ENCODE data around the gene ZNF423.

The ZNF423 gene

DNA sequence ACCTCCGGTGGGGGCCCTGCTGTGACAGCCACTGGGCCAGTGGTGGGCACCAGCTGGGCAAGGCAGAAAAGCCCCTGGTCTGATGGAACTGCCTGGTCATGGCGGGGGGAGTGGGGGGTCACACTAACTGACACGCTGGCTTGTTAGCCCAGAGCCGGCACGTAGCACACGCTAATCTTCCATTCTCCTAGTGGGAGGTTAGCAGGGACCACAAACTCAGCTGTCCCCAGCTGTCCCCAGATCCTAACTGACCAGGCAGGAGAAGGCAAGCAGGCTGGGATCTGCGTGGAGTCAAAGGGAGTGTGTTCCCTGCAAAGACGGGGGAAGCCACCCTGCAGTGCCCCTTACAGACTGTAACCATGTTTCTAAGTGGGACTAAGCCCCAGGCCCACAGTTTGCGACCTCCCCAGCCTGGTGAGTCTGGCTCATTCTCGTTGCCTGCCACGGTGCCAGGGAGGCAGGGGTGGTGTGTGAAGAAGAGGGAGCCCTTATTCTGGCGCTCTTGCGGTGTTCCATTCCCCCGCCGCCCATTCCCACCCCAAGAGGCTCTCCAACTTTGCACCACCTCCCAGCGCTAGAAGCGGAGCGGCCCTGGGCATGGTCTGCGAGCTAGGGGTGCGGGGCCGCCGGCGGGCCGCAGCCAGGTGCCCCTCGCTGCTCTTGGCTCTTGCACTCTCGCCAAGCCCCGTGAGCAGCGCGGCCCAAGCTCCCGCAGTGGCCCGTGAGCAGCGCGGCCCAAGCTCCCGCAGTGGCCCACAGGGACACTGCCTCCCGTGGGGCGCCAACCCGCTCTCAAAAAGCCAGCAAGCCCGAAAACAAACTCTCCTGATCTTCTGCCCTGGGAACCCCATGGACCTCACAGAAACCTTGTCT, 12.1 kb upstream of the ZNF423 start:
- H3K4me3 ChIP-seq (ENCODE audit: low read depth, low read length), result no peak overlapping the region
- no peak for TF ChIP-seq CTCF (IDR thresholded peaks at IDR 0.05; ENCODE audit: low read depth, low read length, missing control alignments)
- DNase-seq (ENCODE audit: low read depth), result no peak

- no peak for TF ChIP-seq CTCF (IDR thresholded peaks at IDR 0.05; ENCODE audit: low read depth, low read length, missing control alignments)
- no peak overlapping the region for H3K4me3 ChIP-seq (ENCODE audit: low read depth, low read length)
- no peak for DNase-seq (ENCODE audit: low read depth)
Measured at GRCh38 chr16:49867234-49867633, 11.3 kb upstream of the ZNF423 start.

DNA sequence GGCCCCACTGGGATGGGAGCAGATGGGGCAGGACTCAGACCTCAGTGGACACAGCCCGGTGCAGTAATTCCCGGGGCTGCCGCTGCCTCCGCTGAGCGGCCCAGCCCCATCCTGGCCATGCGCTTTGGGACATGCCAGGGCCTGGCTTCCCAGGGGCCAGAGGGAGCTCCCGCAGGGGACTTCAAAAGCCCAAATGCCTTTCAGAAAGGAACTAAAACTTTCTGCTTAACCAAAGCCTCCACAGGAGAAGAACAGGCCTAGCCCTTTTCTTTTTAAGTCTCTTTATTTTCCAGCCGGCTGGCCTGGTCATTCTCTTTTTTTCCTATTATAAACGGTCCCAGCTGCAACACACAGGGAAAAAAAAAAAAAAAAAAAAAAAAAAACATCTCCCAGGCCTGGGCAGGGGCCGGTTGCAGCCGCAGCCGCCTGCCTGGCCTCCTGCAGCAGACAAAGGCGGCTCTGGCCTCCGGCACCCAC, 10.7 kb upstream of the ZNF423 start:
- no peak for DNase-seq (ENCODE audit: low read depth)
- no peak for TF ChIP-seq CTCF (IDR thresholded peaks at IDR 0.05; ENCODE audit: low read depth, low read length, missing control alignments)
- no peak overlapping the region for H3K4me3 ChIP-seq (ENCODE audit: low read depth, low read length)

- no peak overlapping the region for H3K4me3 ChIP-seq (ENCODE audit: low read depth, low read length)
- TF ChIP-seq CTCF (IDR thresholded peaks at IDR 0.05; ENCODE audit: low read depth, low read length, missing control alignments), result no peak
- no peak for DNase-seq (ENCODE audit: low read depth)
Measured at GRCh38 chr16:49862694-49863093, 6.8 kb upstream of the ZNF423 start.

GRCh38 chr16:49861299-49861698, 5.4 kb upstream of the ZNF423 start:
- DNase-seq (ENCODE audit: low read depth), result no peak
- no peak for TF ChIP-seq CTCF (IDR thresholded peaks at IDR 0.05; ENCODE audit: low read depth, low read length, missing control alignments)
- no peak overlapping the region for H3K4me3 ChIP-seq (ENCODE audit: low read depth, low read length)

DNA sequence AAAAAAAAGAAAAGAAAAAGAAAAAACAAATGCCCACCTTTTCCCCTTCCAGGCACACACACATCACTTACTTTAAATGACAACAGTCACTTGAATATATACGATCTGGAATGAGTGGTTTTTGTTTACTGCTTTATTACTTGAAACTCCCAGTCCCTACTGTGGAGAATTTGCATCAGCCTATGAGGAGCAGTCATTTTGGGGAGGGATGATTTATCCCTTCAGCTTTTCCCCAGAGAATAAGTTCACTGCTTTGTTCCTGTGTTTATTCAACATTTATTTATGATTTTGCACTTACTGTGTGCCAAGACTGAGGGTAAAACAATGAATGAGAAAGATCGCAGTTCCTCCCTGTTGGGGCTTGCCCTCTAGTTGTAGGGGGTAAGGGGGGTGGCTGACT, 4.7 kb upstream of the ZNF423 start:
- H3K4me3 ChIP-seq (ENCODE audit: low read depth, low read length), result no peak overlapping the region
- no peak for TF ChIP-seq CTCF (IDR thresholded peaks at IDR 0.05; ENCODE audit: low read depth, low read length, missing control alignments)
- DNase-seq (ENCODE audit: low read depth), result no peak

Measured in GM12864 (cell line).